ENCODE results near the gene BATF2. TPM values are rescaled to one million over a fixed set of nuclear protein-coding genes. Genes with fewer than 3 reads are reported as not detected.

BATF2 gene
- polyA plus RNA-seq, 2 of the 4 experiments (the other 2 are of a cell fraction): 0.21 to 0.67 TPM

DNA sequence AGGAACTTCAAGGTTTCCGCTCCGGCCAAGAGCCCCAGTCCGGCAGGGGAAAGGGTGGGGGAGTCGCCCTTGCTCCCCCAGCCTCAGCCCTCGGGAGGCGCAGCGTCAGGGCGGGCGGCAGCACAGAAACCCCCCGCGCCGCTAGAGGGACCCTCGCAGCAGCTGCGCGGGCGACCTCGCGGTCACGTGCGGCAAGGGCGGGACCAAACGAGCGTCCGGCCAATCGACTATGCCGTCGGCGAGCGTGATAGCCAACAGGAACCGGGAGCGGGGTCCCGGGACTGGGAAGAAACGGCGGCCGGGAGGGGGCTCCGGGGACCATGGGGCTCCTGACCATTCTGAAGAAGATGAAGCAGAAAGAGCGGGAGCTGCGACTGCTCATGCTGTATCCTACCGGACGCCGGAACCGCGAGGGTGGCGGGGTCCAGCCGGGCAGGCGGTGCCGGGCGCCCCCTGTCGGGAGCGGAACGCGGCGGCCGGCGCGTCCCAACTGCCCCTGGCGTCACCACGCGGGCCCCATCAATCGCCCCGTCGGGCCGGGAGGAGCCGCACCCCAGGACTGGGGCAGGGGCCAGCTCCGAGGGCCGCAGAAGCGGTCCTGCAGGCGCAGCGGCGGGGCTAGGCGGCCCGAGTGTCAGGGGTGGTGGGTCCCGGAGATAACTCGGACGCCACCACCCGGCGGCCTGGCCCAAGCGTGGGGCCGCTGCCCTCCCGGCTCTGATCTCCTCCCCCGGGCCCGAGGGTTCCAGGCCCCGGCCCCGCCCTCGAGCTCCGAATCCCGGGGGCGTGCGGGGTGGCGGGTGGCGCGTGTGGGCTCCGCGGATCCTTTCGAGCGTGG is 17.3 kb upstream of the BATF2 start, which contains the start of gene ARL2 (continued):
- TF ChIP-seq, protein P1, sequence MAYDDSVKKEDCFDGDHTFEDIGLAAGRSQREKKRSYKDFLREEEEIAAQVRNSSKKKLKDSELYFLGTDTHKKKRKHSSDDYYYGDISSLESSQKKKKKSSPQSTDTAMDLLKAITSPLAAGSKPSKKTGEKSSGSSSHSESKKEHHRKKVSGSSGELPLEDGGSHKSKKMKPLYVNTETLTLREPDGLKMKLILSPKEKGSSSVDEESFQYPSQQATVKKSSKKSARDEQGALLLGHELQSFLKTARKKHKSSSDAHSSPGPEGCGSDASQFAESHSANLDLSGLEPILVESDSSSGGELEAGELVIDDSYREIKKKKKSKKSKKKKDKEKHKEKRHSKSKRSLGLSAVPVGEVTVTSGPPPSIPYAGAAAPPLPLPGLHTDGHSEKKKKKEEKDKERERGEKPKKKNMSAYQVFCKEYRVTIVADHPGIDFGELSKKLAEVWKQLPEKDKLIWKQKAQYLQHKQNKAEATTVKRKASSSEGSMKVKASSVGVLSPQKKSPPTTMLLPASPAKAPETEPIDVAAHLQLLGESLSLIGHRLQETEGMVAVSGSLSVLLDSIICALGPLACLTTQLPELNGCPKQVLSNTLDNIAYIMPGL (CRISPR knock-in tag; IDR thresholded peaks at IDR 0.05; ENCODE audit: borderline replicate concordance): peak; percentile 94
- TF ChIP-seq RAD21 (conservative IDR thresholded peaks at IDR 0.05 in 1 of 2, IDR thresholded peaks at IDR 0.05 in 1 of 2): peak; percentile 15 to 53; a peak in 3 of 5 replicates
- no peak for TF ChIP-seq KDM1A (IDR thresholded peaks at IDR 0.05; ENCODE audit: low read depth)
- no peak for TF ChIP-seq CBX2 (IDR thresholded peaks at IDR 0.05; ENCODE audit: borderline replicate concordance, low read depth)
- TF ChIP-seq, protein P2, sequence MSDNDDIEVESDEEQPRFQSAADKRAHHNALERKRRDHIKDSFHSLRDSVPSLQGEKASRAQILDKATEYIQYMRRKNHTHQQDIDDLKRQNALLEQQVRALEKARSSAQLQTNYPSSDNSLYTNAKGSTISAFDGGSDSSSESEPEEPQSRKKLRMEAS (IDR thresholded peaks at IDR 0.05): peak; percentile 88
- TF ChIP-seq, protein P3, sequence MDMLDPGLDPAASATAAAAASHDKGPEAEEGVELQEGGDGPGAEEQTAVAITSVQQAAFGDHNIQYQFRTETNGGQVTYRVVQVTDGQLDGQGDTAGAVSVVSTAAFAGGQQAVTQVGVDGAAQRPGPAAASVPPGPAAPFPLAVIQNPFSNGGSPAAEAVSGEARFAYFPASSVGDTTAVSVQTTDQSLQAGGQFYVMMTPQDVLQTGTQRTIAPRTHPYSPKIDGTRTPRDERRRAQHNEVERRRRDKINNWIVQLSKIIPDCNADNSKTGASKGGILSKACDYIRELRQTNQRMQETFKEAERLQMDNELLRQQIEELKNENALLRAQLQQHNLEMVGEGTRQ (IDR thresholded peaks at IDR 0.05): peak; percentile 97
- TF ChIP-seq POLR2A (IDR thresholded peaks at IDR 0.05; ENCODE audit: low read length): peak; percentile 26
- TF ChIP-seq, protein P4, sequence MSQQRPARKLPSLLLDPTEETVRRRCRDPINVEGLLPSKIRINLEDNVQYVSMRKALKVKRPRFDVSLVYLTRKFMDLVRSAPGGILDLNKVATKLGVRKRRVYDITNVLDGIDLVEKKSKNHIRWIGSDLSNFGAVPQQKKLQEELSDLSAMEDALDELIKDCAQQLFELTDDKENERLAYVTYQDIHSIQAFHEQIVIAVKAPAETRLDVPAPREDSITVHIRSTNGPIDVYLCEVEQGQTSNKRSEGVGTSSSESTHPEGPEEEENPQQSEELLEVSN (IDR thresholded peaks at IDR 0.05; ENCODE audit: borderline replicate concordance, low read depth): peak; percentile 85; the same call in 1 of the 2 replicates
- TF ChIP-seq POLR2AphosphoS2 (conservative IDR thresholded peaks at IDR 0.05; ENCODE audit: low read length): no peak
- TF ChIP-seq, protein P5, sequence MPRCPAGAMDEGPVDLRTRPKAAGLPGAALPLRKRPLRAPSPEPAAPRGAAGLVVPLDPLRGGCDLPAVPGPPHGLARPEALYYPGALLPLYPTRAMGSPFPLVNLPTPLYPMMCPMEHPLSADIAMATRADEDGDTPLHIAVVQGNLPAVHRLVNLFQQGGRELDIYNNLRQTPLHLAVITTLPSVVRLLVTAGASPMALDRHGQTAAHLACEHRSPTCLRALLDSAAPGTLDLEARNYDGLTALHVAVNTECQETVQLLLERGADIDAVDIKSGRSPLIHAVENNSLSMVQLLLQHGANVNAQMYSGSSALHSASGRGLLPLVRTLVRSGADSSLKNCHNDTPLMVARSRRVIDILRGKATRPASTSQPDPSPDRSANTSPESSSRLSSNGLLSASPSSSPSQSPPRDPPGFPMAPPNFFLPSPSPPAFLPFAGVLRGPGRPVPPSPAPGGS (IDR thresholded peaks at IDR 0.05): peak; percentile 38; the same call in 1 of the 3 replicates

DNA sequence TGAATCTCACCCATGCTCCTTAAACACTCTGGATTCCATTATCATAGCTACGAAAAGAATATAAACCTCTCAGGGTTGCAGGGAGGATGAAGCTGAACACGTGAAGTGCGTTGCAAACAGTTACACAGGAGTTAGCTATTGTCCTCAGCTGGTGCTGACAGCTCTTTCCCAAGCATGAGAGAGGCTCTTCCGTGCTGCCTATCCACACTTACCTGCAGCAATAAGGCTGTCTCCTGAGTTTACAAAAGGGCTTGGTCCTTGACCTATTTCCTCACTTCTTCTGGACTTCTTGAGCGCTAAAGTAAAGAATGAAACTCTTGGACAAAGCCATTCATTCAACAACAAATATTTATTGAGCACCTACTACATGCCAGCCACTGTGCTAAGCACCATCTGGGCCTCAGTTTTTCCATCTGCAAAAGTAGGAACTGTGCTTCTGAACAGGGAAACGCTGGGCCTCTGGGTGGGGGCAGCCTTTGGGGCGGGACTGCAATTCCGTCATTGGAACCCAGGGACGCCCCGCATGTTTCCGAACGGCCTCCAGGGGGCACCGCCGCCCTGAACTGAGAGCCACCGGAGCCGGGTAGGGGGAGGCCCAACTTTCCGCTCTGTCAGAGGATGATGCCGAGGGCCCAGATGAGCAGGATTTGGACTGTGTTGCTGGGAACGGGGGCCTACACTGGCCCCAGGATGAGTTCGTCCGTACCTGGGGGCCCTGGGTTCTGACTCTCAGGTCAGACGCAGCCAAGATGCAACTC is 16.5 kb upstream of the BATF2 start:
- H3K4me2 ChIP-seq: peak overlapping the region; percentile 74
- H3K9me3 ChIP-seq: no peaks in the 10 kb centered on the region
- FAIRE-seq (no peak), DNase-seq (ENCODE audit: low read depth in 1 of 2, low spot score in 1 of 2) (peak; percentile 91 to 94), ATAC-seq (peak; percentile 84 to 90)
- peak overlapping the region; percentile 95 to 97 for H3K27ac ChIP-seq
- TF ChIP-seq NFE2L2 (conservative IDR thresholded peaks at IDR 0.05; ENCODE audit: low read length): no peak
- TF ChIP-seq, protein P2 (IDR thresholded peaks at IDR 0.05): no peak
- peak; percentile 66 to 74 for TF ChIP-seq RAD21 (conservative IDR thresholded peaks at IDR 0.05 in 1 of 2, IDR thresholded peaks at IDR 0.05 in 1 of 2)
- TF ChIP-seq PHF8 (IDR thresholded peaks at IDR 0.05; ENCODE audit: borderline replicate concordance, low read depth): peak; percentile 72; the same call in 1 of the 2 replicates
- TF ChIP-seq, protein P6, sequence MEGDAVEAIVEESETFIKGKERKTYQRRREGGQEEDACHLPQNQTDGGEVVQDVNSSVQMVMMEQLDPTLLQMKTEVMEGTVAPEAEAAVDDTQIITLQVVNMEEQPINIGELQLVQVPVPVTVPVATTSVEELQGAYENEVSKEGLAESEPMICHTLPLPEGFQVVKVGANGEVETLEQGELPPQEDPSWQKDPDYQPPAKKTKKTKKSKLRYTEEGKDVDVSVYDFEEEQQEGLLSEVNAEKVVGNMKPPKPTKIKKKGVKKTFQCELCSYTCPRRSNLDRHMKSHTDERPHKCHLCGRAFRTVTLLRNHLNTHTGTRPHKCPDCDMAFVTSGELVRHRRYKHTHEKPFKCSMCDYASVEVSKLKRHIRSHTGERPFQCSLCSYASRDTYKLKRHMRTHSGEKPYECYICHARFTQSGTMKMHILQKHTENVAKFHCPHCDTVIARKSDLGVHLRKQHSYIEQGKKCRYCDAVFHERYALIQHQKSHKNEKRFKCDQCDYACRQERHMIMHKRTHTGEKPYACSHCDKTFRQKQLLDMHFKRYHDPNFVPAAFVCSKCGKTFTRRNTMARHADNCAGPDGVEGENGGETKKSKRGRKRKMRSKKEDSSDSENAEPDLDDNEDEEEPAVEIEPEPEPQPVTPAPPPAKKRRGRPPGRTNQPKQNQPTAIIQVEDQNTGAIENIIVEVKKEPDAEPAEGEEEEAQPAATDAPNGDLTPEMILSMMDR (IDR thresholded peaks at IDR 0.05): peak; percentile 53
- TF ChIP-seq SMC3 (IDR thresholded peaks at IDR 0.05): peak; percentile 60; the same call in 2 of the 3 replicates
- peak; percentile 41 for TF ChIP-seq POLR2A (IDR thresholded peaks at IDR 0.05; ENCODE audit: low read length)
- ChIA-PET CTCF (interaction anchor here (0.6 to 8.0 kb wide), 76 partner anchors 9 to 251 kb away, joined by 3 to 97 read pairs (median 6); partner anchors contain the start of genes ATG2A, BATF2, CDC42BPG and CDCA5), POLR2A (interaction anchor here (0.8 to 1.2 kb wide), 3 partner anchors 110 to 178 kb away, joined by 3 to 4 read pairs (median 3); partner anchors contain the start of gene CDC42BPG)
- H3K4me1 ChIP-seq: peaks cover 27% of the 10 kb centered on the region
- H3K4me3 ChIP-seq: peak overlapping the region; percentile 65
- WGBS (ENCODE audit: missing lambda C conversion rate): 21% methylated on average over 16 of the region's 22 CpGs

All from A549 (cell line).